OCI-LY7 (cell line): ENCODE results near the gene CERK.

Experiments
- EZH2phosphoT487 ChIP-seq: fragments of 200-600 bp; sonication (generic); IDR thresholded peaks from 2 replicates; pipeline ENCODE4 v1.6.1; 2018; ENCODE audit warnings: low read depth, borderline replicate concordance, mild to moderate bottlenecking, mixed run types, antibody characterized with exemption, low read length, moderate library complexity, mixed read lengths
- TF ChIP-seq, protein P1 (sequence below): fragments of 200-600 bp; sonication (generic); conservative IDR thresholded peaks from 2 replicates; pipeline ENCODE4 v1.5.1; 2014; ENCODE audit warnings: mild to moderate bottlenecking, antibody characterized with exemption, low read length, moderate library complexity, mixed read lengths

DNA sequence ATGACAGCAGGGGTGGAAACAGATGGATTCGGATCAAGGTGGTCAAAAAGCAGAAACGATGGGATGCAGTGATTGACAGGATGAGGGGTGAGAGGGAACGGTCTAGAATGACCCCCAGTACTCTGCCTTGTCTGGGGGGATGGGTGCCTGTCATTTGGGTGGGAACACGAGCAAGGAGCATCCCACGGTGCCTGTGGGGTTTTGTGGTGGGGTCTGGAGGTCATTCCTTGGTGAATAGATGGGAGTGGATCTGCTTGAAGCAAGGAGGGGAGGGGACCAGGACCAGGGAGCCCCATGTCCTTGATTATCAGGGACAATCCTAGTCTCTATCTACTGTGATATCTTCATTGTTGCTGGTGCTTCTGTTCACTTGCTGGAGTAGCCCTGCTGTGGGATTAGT, 8.1 kb upstream of the CERK start:
- TF ChIP-seq, protein P1, sequence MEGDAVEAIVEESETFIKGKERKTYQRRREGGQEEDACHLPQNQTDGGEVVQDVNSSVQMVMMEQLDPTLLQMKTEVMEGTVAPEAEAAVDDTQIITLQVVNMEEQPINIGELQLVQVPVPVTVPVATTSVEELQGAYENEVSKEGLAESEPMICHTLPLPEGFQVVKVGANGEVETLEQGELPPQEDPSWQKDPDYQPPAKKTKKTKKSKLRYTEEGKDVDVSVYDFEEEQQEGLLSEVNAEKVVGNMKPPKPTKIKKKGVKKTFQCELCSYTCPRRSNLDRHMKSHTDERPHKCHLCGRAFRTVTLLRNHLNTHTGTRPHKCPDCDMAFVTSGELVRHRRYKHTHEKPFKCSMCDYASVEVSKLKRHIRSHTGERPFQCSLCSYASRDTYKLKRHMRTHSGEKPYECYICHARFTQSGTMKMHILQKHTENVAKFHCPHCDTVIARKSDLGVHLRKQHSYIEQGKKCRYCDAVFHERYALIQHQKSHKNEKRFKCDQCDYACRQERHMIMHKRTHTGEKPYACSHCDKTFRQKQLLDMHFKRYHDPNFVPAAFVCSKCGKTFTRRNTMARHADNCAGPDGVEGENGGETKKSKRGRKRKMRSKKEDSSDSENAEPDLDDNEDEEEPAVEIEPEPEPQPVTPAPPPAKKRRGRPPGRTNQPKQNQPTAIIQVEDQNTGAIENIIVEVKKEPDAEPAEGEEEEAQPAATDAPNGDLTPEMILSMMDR = no peak
- TF ChIP-seq EZH2phosphoT487 = no peak
